ENCODE data around the gene CCDC78.

DNA sequence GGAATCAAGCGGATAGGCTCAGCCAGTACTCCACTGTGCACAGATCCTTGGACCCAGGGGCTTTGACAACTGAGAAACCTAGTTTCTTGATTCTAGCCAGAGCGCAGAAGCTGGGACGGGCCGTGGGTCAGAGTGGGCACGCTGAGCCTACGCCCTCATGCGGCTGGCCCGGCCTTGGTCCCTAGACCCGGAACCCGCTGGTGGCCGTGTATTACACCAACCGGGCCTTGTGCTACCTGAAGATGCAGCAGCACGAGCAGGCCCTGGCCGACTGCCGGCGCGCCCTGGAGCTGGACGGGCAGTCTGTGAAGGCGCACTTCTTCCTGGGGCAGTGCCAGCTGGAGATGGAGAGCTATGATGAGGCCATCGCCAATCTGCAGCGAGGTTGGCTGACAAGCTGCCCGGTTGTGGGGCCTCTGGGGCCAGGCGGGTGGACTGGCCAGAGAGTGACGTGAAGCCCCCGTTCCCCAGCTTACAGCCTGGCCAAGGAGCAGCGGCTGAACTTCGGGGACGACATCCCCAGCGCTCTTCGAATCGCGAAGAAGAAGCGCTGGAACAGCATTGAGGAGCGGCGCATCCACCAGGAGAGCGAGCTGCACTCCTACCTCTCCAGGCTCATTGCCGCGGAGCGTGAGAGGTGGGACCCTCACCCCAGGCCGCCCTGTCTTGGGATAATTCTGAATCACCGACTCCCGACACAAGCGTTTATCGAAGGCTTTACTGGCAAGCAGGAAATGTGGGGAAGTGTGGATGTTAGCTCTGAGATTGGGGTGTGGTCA is 45.1 kb downstream of the CCDC78 start:
- TF ChIP-seq POLR2AphosphoS5 (IDR thresholded peaks at IDR 0.05) (no peak), SMC3 (conservative IDR thresholded peaks at IDR 0.05; ENCODE audit: poor library complexity) (no peak), TAF1 (IDR thresholded peaks at IDR 0.05; ENCODE audit: low read depth) (no peak), RAD21 (conservative IDR thresholded peaks at IDR 0.05) (no peak), EZH2 (IDR thresholded peaks at IDR 0.05; ENCODE audit: borderline replicate concordance, insufficient read depth, low read length, poor library complexity, severe bottlenecking) (no peak), EP300 (conservative IDR thresholded peaks at IDR 0.05; ENCODE audit: poor library complexity, severe bottlenecking) (no peak)
- TF ChIP-seq, protein P1, sequence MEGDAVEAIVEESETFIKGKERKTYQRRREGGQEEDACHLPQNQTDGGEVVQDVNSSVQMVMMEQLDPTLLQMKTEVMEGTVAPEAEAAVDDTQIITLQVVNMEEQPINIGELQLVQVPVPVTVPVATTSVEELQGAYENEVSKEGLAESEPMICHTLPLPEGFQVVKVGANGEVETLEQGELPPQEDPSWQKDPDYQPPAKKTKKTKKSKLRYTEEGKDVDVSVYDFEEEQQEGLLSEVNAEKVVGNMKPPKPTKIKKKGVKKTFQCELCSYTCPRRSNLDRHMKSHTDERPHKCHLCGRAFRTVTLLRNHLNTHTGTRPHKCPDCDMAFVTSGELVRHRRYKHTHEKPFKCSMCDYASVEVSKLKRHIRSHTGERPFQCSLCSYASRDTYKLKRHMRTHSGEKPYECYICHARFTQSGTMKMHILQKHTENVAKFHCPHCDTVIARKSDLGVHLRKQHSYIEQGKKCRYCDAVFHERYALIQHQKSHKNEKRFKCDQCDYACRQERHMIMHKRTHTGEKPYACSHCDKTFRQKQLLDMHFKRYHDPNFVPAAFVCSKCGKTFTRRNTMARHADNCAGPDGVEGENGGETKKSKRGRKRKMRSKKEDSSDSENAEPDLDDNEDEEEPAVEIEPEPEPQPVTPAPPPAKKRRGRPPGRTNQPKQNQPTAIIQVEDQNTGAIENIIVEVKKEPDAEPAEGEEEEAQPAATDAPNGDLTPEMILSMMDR (IDR thresholded peaks at IDR 0.05; ENCODE audit: poor library complexity, severe bottlenecking), result no peak
- TF ChIP-seq, protein P2, sequence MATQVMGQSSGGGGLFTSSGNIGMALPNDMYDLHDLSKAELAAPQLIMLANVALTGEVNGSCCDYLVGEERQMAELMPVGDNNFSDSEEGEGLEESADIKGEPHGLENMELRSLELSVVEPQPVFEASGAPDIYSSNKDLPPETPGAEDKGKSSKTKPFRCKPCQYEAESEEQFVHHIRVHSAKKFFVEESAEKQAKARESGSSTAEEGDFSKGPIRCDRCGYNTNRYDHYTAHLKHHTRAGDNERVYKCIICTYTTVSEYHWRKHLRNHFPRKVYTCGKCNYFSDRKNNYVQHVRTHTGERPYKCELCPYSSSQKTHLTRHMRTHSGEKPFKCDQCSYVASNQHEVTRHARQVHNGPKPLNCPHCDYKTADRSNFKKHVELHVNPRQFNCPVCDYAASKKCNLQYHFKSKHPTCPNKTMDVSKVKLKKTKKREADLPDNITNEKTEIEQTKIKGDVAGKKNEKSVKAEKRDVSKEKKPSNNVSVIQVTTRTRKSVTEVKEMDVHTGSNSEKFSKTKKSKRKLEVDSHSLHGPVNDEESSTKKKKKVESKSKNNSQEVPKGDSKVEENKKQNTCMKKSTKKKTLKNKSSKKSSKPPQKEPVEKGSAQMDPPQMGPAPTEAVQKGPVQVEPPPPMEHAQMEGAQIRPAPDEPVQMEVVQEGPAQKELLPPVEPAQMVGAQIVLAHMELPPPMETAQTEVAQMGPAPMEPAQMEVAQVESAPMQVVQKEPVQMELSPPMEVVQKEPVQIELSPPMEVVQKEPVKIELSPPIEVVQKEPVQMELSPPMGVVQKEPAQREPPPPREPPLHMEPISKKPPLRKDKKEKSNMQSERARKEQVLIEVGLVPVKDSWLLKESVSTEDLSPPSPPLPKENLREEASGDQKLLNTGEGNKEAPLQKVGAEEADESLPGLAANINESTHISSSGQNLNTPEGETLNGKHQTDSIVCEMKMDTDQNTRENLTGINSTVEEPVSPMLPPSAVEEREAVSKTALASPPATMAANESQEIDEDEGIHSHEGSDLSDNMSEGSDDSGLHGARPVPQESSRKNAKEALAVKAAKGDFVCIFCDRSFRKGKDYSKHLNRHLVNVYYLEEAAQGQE (IDR thresholded peaks at IDR 0.05; ENCODE audit: borderline replicate concordance), result no peak

Data from neural cell (in vitro differentiated cells).